HFF-Myc (cell line): ENCODE data around the gene SSU72.
A peak's percentile ranks its signal among the peaks of the same experiment; 100 is the strongest.

Experiments
- DNase-seq: peaks from one replicate; pipeline ENCODE4 v3.0.0-alpha.2; 2011; ENCODE audit warnings: low read depth; ENCODE audit errors: extremely low read depth
- H3K4me3 ChIP-seq: replicated peaks from 2 replicates; pipeline ENCODE4 v1.5.1; 2011; ENCODE audit warnings: low read depth, mild to moderate bottlenecking, control low read depth, low read length
- CTCF ChIP-seq: IDR thresholded peaks from 2 replicates; pipeline ENCODE4 v1.5.1; 2012; ENCODE audit warnings: mild to moderate bottlenecking, low read depth, low read length, control low read depth; ENCODE audit errors: missing control alignments

Gene SSU72

GRCh38 chr1:1574721-1575537, at the start of gene SSU72:
Gene SSU72 (minus strand): TSS chr1:1574863. CDS start chr1:1574557, 306 bp downstream.
- H3K4me3 ChIP-seq = peak within 1 kb of the TSS; percentile 97
- DNase-seq = peak; percentile 61
- no peak for TF ChIP-seq CTCF

GRCh38 chr1:1623631-1624442, 49.2 kb upstream of the SSU72 start:
- no peak for TF ChIP-seq CTCF
- H3K4me3 ChIP-seq = no peak overlapping the region
- DNase-seq = no peak

GRCh38 chr1:1623181-1623630, 48.5 kb upstream of the SSU72 start:
- no peak overlapping the region for H3K4me3 ChIP-seq
- TF ChIP-seq CTCF = no peak
- no peak for DNase-seq

GRCh38 chr1:1622788-1623094, 48.1 kb upstream of the SSU72 start:
- DNase-seq = no peak
- no peak for TF ChIP-seq CTCF
- H3K4me3 ChIP-seq = no peak overlapping the region

GRCh38 chr1:1622010-1622787, 47.5 kb upstream of the SSU72 start:
- no peak overlapping the region for H3K4me3 ChIP-seq
- no peak for DNase-seq
- no peak for TF ChIP-seq CTCF

GRCh38 chr1:1621173-1622009, 46.7 kb upstream of the SSU72 start:
- H3K4me3 ChIP-seq = no peak overlapping the region
- TF ChIP-seq CTCF = no peak
- DNase-seq = no peak
